AG09319 (cell line): Measurements from ENCODE around the gene FBN1.

Source experiments
- DNase-seq: peaks from one replicate; pipeline ENCODE4 v3.0.0-alpha.2; 2010; ENCODE audit warnings: low read depth; ENCODE audit errors: extremely low read depth
- TF ChIP-seq, protein P1 (sequence below): IDR thresholded peaks from 2 replicates; pipeline ENCODE4 v1.5.1; 2011; ENCODE audit warnings: low read depth, mild to moderate bottlenecking, inconsistent platforms, low read length, moderate library complexity

Gene FBN1

DNA sequence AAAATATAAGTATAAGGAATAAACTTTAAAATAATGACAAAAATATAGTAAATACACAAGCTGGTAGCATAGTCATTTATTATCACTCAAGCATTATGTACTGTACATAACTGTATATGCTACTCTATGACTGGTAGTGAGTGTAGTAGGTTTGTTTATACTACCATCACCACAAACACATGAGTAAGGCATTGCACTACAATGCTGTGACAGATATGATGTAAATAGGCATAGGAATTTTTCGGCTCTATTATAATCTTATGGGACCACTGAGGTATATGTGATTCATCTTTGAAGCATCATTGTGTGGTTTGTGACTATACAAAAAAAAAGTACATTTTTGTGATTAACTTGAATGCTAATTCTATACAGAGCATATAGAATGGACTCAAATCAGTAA lies 35.3 kb upstream of the FBN1 start:
- DNase-seq: no peak
- TF ChIP-seq, protein P1, sequence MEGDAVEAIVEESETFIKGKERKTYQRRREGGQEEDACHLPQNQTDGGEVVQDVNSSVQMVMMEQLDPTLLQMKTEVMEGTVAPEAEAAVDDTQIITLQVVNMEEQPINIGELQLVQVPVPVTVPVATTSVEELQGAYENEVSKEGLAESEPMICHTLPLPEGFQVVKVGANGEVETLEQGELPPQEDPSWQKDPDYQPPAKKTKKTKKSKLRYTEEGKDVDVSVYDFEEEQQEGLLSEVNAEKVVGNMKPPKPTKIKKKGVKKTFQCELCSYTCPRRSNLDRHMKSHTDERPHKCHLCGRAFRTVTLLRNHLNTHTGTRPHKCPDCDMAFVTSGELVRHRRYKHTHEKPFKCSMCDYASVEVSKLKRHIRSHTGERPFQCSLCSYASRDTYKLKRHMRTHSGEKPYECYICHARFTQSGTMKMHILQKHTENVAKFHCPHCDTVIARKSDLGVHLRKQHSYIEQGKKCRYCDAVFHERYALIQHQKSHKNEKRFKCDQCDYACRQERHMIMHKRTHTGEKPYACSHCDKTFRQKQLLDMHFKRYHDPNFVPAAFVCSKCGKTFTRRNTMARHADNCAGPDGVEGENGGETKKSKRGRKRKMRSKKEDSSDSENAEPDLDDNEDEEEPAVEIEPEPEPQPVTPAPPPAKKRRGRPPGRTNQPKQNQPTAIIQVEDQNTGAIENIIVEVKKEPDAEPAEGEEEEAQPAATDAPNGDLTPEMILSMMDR: no peak

DNA sequence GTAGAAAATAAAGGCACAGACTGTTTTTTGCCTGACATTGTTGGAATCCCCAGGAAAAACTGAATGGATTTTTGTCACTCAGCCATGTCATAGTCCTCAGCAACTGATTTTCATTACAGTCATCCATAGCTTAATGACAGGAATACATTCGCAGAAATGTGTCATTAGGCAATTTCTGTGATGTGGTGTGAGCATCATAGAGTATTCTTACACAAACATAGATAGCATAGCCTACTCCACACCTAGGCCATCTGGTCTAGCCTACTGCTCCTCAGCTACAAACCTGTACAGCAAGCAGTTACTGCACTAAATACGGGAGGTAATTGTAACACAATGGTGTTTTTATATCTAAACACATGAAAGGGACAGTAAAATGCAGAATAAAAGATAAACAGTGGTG lies 34.4 kb upstream of the FBN1 start:
- TF ChIP-seq, protein P1: no peak

DNA sequence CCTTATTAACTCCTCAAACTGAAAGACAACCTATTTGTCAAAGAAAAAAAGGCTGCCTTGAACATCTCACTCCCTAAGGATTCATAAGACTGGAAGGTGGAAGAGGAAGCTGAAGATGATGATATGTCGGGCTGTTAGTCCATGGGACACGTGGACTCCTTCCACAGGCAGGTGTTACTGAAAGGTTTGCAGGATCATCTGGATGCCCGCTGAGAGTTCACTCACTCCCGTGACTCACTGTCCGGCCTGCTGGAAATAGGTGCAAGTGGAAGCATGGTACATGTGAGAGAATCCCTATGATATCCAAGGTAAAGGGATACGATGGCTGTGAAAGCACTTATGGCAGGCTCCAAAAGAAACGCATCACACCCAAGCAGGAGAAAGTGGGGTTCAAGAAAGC lies 33.3 kb upstream of the FBN1 start:
- TF ChIP-seq, protein P1: no peak
- DNase-seq: no peak

More for the DNA sequence above, 34.4 kb upstream of the FBN1 start:
- DNase-seq: no peak

DNA sequence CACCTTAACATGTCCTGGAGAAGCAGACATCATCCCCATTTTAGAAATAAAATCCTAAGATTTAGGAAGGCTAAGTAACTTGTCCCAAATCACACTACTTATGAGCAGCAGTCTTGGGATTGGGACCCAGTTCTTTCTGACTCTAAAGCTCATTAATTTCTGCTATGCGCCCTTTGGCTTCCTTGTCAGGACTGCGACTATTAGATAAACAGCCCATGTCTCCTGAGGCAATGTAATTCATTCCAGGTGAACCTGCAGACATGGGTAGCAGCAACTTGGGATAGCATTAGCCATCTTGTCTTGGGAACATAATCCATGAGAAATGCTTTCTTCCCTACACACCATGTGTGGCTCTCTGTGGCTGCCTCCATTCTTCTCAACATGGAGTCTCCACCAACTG lies 32.3 kb upstream of the FBN1 start:
- DNase-seq: no peak
- TF ChIP-seq, protein P1: no peak

DNA sequence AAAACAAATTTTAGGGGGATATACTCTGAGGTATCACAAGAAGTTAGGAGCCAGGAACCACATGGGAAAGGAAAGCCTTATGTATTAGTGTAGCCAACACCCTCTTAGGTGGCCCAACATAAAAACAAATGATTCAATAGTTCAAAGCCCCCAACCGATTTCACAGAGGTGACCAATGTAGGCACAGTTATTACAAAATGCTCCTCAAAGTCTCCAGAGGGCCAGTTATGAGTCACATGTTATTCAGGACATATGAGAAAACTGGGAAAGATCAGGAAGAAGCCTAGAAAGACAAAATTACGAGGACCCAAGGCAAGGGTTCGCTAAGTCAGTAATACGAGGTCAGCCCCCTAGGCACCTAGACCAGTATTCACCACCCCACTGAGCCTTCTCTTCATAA lies 29.9 kb upstream of the FBN1 start:
- TF ChIP-seq, protein P1: no peak
- no peak for DNase-seq

DNA sequence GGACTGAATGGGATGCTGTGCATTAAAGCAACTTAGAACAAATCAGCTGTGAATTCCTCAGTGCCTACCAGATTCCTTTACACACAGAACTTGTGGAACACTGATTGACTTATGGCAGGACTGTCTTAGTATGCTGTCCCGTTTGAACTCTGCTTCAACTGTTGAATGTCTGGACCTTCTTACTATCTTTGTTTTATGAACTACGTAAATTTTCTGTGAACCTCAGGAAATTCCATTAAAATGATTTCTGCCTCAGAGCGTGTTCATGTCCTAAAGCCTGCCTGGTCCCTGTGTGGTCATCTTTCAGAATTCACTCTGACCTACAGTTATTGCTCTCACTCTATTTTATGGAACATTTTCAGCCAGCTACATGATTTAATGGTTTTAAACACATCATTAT lies 29.4 kb upstream of the FBN1 start:
- DNase-seq: no peak

DNA sequence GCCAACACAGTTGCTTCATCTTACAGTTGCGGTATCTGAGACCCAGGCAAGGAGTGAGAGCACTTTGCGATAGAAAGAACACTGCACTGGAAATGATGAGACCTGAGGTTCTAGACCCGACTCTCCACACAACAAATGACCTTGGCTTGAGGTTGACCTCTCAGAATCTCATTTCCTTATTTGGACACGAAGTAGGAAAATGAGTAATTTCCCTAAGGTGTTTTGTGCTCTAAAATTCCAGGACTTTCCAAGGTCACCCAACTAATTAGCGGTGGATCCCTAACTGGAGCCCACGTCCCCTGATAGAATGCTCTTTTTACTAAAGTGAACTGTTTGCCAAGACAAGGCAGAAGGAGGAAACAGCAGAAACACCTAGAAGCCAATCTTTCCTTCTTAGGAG lies 26.7 kb upstream of the FBN1 start:
- no peak for DNase-seq
- TF ChIP-seq, protein P1: no peak

More for the DNA sequence above, 29.4 kb upstream of the FBN1 start:
- TF ChIP-seq, protein P1: no peak
